HG02938 (cell line): ENCODE results near the gene DOCK11.

Source experiments
- ATAC-seq: cut with Tn5 transposase; IDR thresholded peaks from one replicate; pipeline ENCODE4 v1.9.1; 2021; ENCODE audit warnings: mild to moderate bottlenecking, moderate library complexity; ENCODE audit not compliant: unreplicated experiment

The DOCK11 gene

GRCh38 chrX:118499295-118499694 is 3.7 kb downstream of the DOCK11 start:
- no peak for ATAC-seq

- ATAC-seq: no peak
Observed at GRCh38 chrX:118502161-118502789, 6.7 kb downstream of the DOCK11 start.

- ATAC-seq: no peak
Observed at GRCh38 chrX:118503260-118504041, 7.8 kb downstream of the DOCK11 start.

GRCh38 chrX:118504581-118504980 is 9.0 kb downstream of the DOCK11 start:
- no peak for ATAC-seq

DNA sequence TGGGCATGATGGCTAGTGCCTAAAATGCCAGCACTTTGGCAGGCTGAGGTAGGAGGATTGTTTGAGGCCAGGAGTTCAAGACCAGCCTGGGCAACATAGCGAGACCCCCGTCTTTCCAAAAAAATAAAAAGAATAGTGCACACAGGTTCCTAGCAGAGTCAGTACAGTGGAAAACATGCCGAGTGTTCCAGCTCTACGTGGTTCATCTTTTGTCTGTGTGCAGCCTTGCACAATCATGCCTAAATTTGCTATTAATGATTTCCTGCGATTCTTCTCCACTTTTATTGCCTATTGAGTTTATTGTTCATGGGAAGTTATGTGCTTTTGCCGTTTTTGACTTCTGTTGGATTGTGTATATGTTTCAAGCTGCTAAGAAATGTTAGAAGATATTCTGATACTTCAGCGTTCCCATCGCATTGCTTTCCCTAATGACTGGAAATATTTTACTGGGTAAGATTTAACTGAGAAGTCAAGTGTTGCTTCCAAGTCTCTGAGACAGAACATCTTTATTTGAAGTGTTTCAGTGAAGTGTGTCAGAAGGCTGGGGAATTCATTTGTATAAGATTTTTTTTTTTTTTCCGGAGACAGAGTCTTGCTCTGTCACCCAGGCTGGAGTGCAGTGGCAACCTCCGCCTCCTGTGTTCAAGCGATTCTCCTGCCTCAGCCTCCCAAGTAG is 11.3 kb downstream of the DOCK11 start:
- no peak for ATAC-seq

GRCh38 chrX:118507766-118508165 is 12.2 kb downstream of the DOCK11 start:
- ATAC-seq: no peak

- no peak for ATAC-seq
Observed at GRCh38 chrX:118508221-118508620, 12.6 kb downstream of the DOCK11 start.

DNA sequence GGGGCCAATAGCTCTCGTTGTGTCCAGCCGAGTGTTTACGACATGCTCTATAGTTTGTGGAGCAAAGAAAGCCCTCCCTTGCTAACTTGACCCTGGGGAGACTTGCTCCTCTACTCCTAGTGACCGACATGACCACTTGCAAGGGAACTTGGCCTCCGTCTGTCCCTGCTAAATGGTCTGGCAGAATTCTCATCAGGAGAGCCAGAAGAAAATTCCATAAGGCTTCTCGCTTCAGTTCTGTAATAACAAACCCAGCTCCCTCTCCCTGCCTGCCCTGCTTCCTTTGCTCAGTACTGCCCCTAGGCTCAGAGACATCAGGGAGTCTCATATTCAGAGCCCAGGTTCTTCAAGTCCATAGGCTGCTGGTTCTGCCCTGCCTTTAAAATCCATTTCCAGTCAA is 13.0 kb downstream of the DOCK11 start:
- ATAC-seq: no peak

- no peak for ATAC-seq
Observed at GRCh38 chrX:118510111-118510510, 14.5 kb downstream of the DOCK11 start.

GRCh38 chrX:118513120-118513898 is 17.7 kb downstream of the DOCK11 start:
- no peak for ATAC-seq

DNA sequence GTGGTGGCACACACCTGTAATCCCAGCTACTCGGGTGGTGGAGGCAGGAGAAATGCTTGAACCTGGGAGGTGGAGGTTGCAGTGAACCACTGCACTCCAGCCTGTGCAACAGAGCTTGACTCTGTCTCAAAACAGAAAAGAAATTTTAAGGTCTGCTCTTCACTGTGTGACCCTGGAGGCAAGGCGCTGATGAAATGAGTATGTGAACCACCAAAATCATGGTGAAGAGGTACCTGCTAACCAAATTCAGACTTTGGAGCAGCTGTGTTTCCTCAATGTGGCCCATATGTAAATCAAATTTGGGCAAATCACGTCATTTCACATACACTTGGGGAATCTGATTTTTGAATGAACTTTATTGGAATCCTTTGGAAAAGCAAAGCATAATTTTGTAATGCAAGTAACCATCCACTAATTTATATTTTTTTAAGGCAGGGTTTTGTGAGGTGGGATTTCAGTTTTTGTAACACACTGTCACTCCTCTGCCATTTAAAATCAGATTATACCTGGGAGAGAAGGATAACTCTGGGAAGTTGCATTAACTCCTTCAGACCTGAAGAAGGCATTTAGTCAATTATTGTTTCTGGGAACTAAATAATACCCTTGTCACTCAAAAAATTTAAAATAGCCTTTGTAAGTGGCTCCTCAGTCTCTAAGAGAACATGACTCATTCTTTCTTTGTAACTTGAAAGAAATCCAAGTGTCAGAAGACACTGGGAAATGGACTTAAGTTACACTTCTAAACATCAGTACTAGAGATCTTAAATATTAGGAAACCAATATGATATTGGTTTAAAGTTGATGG is 24.0 kb downstream of the DOCK11 start:
- no peak for ATAC-seq

- no peak for ATAC-seq
Observed at GRCh38 chrX:118520216-118521206, 24.9 kb downstream of the DOCK11 start.

DNA sequence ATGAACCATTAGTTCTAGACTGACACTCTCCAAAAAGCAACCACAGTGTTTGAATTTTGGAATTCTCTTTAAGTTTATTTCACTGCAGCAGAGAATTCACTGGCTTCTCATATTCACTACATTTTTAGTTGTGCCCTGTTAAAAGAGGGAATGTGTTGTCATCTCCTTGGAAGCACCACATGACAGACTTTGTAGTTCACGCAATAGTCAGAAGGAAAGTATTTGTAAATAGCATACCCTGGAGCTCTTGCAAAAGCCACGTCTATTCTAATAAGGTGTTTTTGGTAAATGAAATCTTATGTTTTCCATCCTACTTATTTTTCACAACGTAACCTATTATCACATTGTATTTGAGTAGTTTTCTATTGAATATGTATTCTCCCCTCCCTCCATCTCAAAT is 25.8 kb downstream of the DOCK11 start:
- no peak for ATAC-seq

DNA sequence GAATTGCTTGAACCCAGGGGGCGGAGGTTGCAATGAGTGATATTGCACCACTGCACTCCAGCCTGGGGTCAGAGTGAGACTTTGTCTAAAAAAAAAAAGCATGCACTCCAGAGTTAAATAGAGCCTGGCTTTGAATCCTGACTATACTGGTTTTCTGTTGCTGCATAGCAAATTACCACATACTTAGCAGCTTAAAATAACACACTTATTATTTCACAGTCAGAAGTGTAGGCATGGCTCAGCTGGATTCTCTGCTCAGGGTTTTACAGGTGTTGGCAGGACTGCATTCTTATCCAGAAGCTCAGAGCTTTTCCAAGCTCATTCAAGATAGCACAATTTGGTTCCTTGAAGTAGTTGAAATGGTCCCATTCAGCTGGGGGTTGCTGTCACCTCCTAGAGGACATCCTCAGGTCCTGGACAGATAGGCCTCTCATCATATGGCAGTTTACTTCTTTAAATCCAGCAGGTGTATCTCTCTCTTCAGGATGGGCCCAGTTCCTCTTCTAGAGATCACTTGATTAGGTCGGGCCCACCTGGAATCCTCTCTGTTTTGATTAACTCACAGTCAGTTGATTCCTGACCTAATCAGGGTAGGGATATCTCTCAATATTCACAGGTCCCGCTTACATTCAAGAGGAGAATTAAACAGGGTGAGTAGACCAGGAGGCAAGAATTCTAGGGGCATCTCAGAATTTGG is 26.8 kb downstream of the DOCK11 start:
- ATAC-seq: no peak

GRCh38 chrX:118523920-118524319 is 28.3 kb downstream of the DOCK11 start:
- ATAC-seq: no peak

- ATAC-seq: no peak
Observed at GRCh38 chrX:118524344-118524743, 28.7 kb downstream of the DOCK11 start.

- no peak for ATAC-seq
Observed at GRCh38 chrX:118525174-118525730, 29.6 kb downstream of the DOCK11 start.

DNA sequence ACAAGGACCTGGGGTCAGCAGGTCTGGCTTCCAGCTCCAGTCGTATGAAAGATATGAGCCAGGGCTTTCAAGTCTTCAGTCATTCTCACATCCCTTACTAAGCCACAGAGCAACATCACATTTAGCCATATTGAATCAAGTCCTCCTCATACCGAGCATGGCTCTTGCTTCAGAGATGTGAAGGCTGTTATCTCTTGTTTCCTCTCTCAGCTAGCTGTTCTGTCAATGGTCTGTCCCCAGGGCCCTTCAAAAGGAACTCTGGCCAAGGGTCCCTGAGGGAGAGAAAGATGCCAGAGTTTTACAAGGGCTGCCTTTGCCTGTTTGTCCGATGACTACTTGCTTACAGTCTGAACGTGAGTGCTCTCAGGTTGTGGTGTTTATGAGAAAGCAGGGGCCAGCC is 30.5 kb downstream of the DOCK11 start:
- ATAC-seq: no peak
